GM21360 (cell line): ENCODE results near the gene BUB3.

Experiments
- ATAC-seq: cut with Tn5 transposase; IDR thresholded peaks from one replicate; pipeline ENCODE4 v1.9.1; 2021; ENCODE audit warnings: mild to moderate bottlenecking, moderate library complexity; ENCODE audit not compliant: unreplicated experiment

Gene BUB3, protein sequence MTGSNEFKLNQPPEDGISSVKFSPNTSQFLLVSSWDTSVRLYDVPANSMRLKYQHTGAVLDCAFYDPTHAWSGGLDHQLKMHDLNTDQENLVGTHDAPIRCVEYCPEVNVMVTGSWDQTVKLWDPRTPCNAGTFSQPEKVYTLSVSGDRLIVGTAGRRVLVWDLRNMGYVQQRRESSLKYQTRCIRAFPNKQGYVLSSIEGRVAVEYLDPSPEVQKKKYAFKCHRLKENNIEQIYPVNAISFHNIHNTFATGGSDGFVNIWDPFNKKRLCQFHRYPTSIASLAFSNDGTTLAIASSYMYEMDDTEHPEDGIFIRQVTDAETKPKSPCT

DNA sequence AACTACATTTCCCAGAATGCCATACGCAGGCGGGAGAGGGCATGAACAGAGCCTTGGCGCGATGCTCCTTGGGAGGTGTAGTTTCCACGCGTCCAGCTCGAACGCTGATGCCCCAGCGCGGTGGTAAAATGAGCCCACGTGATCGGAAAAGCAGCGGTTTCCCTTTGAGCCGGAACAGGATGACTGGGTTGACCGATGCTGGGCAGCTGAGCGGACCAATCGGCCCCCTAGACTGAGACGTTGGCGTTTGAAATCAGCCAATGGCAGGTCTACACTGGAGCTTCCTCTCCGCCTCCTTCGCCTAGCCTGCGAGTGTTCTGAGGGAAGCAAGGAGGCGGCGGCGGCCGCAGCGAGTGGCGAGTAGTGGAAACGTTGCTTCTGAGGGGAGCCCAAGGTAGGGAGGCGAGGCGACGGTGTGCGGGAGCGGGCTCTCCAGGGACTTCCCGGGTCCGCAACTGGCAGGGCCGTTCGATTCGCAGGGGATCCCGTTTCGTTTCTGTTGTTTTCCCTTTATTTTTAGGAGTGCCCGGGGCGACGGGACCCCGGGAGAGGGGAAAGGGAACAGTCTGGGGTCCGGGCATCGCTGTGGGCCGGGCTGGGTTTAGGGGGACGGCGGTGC lies at the start of gene BUB3:
BUB3 (plus strand) TSS at position 311 of the 619 bp plus-strand sequence. CDS start 516 bp downstream, outside the sequence.
- peak; percentile 87 for ATAC-seq

DNA sequence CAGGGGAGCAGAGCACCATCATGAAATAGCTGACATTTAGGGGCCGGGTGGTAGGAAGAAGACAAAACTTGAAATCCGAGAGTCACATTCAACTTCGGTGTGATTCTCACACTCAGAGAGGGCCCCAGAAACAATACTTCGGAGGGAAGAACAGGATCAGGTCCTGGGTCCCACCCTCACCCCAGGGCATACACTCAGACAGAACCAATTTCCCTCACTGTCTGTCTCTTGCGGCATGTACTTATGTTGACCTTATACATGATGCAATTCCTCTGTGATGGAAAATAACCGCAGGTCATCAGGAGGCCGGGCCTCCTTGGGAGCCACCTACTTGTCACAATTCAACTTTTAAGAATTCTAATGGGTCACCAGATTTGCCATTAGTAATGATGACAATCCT lies 44.7 kb upstream of the BUB3 start:
- ATAC-seq: no peak

DNA sequence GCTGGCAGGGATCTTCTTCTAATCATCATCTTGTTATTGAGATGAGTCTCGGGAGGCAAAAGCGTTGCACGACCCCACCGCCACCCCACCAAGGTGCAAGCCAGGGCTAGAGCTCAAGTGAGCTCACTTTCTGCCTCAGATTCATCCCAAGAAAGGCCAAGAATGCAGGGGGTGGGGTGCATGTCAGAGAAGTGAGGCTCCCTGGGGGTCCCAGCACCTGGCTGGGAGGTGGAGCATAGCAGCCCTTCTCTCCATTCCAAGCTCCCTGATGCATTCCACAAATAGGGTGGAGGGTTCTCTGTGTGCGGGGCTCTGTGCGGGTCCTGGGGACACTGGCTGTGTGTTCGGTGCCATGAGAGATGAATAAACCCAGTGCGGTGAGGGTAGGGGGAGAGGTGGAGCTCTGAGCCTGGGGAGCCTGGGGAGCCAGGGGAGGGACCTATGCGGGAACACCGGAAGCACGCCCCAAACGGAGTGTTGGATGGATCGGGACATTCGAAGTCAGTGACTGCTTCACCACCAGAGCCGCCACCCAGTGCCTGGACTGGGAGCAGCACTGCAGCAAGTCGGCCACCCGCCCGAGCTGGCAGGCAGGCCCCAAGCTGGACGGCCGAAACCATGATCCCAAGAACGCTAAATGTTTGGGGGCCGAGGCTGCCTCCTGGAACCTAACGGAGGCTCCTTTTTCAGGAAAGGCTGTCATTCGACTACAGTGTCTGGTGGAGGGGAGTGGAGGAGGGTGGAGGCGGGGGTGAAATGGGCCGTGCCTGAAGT lies 36.4 kb upstream of the BUB3 start:
- ATAC-seq: no peak

DNA sequence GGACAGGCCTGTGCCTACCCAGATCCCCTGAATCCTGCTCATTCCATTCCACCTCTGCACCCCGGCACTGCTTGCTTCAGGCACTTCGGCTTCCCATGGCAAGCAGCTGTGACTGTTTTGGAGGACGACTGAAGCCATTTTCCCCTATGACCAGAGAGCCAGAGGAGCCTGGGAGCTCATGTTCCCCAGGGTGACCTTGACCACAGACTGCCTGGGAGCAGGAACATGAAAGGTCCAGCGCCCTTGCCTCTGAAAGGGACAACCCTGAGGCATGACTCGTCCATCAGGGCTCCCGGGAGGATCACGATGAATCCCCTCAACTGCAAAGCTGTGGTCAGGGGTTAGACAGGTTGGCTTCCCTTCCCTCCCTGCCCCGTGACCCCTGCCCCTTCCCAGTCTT lies 35.1 kb upstream of the BUB3 start:
- no peak for ATAC-seq

DNA sequence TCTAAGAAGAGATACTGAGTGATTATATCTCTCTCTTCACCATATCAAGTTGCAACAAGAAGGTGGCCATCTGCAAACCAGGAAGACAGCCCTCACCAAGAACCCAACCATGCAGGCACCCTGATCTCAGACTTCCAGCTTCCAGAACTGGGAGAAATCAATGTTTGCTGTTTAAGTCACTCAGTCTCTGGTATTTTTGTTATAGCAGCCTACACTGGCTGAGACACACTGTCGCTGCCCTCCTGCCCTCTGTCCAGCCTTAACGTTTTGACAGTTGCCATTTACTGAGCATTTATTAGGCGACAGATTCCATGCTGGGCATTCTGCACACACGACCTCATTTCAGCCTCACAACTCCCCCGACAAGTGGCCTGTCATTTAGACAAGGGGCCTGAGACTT lies 28.0 kb upstream of the BUB3 start:
- no peak for ATAC-seq

DNA sequence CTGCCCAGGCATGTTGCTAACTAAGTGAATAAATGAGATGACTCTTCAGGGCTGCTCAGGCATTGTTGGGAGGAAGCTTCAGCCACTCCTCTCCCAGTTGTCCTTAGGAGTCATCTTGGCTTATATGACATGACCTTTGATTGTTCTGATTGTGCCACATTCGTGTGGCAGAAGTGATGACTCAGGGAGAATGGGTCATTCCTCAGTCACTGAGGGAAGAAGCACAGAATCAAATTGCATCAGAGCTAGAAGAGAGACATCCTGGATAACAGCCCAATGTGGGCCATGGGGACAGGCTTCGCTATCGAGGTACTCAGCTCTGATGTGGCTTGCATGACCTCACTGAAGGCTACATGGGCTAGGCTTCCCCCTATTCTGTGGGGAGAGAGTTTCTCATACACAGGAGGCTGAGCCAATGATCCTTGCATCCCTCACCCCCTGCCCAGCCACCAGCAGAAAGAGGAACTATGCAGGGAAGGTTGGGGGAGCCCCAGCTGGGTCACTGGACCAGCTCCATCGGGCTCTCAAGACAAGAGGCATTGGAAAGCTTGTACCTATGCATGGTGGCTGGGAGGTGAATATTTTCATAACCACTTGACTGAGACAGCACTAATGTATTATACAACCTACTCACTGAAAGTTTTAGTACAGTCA lies 24.5 kb upstream of the BUB3 start:
- no peak for ATAC-seq

DNA sequence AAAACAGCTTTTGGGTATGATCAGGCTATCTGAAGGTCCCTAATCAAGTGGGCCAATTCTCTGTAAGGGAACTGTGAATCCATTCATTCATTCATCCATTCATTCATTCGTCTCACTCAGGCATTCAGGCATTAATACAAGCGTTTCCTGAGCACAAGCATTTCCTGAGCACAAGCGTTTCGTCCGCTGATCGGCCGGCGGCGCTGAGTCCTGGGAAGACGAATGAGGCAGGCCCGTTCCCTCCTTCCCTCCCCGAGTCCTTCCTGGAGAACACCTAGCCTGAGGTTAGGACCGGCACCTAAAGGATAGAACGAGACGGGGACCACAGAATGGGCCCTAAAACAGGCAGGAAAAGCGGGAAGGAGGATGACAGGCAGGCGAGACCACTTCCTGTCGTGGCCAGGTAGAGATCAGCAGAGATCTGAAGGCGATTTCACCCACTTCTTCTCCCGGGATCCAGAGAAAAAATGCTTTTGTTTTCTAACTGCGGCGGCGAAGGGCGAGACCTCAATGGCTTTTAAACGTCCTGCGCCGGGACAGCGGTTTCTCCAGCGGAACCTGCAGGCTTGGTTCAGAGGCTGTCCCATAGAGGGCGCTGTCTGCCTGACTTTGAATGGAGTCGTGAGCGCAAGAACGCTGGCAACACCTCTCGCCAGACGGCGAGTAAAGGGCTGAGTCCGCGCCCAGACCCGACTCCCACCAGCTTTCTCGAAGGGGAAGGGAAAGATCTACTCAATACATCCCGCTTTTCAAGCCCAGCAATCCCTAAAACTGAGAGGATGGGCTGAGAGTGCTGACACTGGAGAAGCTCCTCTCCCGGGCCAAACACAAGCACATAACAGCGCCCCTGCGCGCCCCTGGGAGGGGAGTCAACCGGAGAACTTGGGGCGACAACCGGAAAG lies 21.4 kb upstream of the BUB3 start:
- ATAC-seq: peak; percentile 60

DNA sequence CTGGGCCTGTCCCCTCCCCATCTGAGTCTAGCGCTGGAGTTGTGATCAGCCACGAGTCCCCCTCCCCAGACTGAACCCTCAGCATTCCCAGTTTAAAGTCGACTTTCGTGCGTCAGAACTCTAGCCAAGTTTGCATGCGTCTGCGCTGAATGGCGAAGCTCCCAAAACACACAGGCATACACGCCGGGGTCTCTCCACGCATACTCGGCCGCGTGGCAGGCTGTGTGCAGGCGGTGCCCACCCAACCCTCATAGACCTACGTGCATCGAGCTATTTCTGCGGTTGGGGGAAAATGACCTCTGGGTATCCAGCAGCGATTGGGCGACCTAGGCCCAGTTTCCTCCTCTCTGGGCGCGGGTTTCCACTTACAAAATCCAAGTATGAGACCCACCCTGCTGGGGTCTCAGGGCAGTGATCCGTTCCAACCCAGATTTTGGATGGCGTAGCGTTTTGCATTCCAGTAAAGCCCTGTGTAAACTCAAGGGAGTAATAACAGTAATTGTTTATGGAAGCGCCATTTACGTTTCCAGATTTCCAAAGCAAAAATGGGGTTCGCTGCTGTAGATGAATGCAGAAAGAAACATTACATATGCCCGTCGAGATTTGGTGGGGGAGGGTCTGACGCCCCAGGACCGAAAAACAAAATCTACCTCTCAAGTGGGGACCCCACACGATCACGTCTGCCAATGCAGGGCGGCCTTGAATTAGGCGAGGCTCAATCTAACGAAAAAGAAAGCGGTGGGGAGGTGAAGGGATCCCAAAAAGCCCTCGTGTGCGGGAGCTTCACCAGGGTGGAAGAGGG lies 20.5 kb upstream of the BUB3 start:
- ATAC-seq: no peak

DNA sequence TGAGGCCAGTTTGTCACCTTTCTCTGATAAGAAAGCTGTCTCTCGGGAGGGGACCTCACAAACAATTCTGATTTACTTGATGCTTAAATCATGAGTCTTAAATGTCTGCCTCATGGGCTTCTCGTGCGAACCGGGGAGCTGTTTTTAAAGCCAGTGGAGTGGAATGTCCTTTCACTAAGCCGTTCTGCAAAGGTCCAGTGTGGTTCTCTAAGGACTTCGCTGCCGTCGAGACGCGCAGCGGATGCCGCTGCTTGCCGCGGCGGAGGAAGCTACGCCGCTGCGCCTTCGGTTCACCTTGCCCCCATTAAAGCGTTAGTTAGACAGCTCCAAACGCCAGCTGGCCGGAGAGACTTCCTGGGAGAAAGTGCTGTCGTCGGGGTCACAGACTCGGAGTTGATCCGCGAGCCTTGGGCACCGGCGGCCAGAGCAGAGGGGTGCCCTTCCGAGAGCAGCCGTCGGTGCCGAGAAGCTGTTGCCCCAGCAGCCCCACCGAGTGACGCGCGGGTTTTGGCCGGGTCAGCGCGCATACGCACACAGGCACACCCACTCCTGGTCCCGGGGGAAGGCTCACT lies 19.8 kb upstream of the BUB3 start:
- ATAC-seq: no peak

DNA sequence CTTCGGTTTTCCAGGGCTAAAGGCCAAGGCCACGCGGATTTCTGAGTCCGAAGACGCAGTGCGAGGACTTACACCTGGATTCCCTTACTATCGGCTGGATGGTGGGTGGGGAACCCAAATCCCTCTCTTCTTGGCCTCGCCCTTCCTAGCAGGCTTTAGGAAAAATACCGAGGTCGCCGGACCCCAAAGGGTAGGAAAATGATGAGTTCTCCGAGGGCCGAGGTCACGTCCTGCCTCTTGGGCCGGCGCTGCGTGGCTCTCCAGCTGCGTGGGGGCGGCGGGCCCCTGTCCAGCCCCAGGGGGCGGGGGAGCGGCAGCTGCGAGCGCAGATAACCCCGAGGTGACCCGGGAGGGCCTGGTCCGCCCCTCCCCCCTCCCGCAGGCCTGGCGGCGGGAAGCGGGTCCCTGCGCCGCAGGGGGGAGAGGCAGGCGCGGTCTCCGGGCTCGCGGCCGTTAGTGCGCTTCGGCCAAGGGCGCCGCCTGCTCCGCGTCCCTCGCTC lies 19.2 kb upstream of the BUB3 start:
- ATAC-seq: no peak

DNA sequence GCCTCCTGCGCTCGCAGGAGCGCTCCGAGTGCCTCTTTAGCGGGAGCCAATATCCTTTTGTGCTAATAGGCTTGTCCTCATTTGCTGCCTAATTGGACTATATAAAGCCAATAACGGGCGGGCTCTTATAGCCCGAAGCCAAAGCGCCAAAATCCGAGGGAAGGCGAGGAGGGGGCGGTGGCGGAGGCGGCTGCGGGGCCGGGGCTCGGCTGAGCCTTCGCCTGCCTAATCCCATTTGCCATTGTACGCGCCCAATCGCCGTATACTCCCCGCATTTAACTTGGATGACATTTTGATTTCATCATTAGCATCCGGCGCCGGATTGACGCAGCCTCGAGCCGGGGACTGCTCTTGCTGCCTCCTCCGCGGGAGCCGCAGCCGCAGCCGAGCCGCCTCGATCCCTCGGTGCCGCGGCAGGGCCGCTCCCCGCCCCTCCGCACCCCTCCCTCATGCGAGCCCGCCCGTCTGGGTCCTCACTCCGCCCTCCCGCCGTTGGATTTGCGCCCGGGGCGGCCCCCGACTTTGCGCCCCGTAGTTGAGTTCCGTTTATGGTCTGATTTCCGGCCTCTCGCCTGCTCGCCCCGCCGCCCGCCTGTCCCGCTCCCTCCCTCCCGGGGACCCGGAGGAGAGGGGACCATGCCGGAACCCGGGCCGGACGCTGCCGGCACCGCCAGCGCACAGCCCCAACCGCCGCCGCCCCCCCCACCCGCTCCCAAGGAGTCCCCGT lies 18.6 kb upstream of the BUB3 start, which contains the start of gene HMX3:
HMX3 (plus strand) TSS at position 556 of the 727 bp plus-strand sequence; CDS start at position 637, 81 bp downstream.
- ATAC-seq: no peak

DNA sequence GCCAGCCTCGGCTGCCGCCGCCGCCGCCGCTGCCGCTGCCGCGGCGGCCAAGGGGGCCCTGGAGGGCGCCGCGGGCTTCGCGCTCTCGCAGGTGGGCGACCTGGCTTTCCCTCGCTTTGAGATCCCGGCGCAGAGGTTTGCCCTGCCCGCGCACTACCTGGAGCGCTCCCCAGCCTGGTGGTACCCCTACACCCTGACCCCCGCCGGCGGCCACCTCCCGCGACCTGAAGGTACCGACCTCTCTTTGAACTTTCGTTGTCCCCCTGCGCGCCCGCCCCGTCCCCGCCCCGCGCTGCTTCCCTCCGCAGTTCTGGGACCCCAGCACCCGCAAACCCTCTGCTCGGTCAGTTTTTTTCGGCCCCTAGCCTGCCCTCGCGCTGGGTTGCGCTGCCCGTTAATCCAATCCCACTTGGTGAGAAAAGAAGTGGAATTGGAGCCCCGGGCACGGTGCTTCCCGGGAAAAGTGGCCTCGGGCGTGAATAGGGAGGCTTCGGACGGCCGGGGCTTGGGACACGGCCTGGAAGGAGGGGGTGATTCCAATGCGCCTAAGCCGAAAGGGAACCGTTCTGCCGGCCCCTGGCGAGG lies 17.9 kb upstream of the BUB3 start:
- ATAC-seq: no peak

DNA sequence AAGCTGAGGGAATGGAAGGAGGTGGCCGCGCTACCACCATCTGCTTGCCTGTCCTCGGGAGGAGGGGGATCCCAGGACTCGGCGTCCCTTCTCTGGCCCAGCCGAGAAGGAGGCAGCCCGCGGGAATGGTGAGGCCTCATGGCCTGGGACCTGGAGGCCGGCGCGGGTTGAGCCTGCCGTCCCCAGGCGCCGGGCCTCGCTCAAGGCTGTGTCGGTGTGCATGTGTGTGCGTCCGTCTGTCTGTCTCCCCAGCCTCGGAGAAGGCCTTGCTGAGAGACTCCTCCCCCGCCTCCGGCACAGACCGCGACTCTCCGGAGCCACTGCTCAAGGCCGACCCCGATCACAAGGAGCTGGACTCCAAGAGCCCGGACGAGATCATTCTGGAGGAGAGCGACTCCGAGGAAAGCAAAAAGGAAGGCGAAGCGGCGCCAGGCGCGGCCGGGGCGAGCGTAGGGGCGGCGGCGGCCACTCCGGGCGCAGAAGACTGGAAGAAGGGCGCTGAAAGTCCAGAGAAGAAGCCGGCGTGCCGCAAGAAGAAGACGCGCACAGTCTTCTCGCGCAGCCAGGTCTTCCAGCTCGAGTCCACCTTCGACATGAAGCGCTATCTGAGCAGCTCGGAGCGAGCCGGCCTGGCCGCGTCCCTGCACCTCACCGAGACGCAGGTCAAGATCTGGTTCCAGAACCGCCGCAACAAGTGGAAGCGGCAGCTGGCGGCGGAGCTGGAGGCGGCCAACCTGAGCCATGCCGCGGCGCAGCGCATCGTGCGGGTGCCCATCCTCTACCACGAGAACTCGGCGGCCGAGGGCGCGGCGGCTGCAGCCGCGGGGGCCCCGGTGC lies 17.2 kb upstream of the BUB3 start:
- no peak for ATAC-seq

DNA sequence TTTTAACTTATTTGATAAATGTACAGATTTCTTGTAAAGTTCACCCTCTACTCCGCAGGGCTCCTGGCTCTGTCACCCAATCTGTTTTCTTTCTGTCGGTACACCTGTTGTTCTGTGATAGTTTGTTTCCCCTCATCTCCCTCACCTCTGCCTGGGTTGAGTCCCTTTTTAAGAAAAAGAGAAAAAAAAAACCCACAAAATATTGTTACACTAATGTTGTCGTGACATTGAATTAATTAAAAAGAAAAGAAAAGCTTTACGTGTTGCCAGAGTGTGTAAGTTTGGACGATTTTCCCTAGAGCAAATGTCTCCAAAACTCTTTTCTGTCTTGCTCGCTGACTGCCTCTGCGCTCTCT lies 15.1 kb upstream of the BUB3 start:
- ATAC-seq: no peak

DNA sequence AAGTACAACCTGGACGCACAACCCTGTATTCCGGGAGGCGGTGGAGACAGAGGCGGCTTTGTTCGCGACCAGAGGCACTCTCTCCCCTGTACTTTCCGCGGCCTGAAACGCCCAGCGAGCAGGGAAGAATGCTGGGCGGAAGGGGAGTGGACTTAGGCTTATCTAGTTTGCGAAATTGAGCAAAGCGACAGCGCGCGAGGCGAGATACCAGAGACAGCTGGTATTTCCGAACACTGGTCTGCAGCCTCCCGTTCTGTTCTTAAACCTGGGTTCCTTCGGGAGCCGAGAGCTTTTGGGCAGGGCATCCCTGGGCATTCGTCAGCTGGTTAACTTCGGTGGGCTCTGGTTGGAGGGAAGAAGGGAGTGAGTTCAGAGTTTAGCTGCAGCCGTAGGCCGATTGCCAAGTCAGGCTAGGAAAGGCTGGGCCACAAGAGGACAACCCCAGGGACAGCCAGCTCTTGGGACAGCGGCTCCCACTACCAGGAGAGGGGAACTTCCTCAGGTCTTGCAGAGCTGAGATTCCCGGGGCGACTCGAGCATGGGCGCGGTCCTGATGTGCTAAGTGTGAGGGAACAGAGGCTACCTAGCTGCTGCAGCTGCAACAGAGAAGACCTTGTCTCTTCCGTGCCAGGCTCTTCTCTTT lies 14.6 kb upstream of the BUB3 start:
- no peak for ATAC-seq

DNA sequence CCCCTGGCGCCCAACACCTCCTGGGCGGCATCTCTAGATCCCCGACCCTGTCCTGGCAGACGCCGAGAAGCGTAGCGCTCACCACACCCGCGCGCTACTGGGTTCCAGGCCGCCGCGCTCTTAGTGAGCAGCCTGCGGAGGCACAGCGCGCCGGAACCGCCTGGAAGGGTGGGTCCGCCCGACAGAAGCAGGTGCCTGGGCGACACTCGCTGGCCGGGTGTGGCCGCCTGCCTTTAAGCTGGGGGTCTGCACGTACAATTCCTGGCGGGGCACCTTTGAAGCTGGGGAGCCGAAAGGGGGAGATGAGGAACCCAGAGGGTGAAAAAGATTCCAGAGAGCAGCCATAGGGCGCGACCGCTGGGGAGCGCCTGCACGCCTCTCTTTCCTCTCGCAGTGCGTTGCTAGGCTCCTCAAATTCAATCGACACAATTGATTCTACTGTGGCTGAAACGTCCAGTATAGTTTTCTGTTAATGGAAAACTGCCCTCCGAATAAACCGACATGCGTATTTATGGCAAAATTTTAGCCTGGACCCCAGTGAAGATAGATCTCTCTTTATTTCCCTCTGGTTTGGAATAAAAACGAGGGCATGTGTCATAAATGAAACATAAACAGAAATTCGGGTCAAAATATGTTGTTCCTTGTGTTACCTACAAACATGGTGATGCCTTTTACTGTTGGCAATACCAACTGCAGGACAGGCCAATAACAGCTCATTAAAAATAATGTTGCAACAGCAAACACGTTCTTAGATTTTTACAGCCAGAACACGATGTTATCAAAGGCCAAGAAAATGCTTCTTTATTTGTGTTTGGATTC lies 13.8 kb upstream of the BUB3 start:
- ATAC-seq: no peak
